ENCODE data around the gene KREMEN1.

- TF ChIP-seq, protein P1, sequence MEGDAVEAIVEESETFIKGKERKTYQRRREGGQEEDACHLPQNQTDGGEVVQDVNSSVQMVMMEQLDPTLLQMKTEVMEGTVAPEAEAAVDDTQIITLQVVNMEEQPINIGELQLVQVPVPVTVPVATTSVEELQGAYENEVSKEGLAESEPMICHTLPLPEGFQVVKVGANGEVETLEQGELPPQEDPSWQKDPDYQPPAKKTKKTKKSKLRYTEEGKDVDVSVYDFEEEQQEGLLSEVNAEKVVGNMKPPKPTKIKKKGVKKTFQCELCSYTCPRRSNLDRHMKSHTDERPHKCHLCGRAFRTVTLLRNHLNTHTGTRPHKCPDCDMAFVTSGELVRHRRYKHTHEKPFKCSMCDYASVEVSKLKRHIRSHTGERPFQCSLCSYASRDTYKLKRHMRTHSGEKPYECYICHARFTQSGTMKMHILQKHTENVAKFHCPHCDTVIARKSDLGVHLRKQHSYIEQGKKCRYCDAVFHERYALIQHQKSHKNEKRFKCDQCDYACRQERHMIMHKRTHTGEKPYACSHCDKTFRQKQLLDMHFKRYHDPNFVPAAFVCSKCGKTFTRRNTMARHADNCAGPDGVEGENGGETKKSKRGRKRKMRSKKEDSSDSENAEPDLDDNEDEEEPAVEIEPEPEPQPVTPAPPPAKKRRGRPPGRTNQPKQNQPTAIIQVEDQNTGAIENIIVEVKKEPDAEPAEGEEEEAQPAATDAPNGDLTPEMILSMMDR (IDR thresholded peaks at IDR 0.05), result no peak
- TF ChIP-seq EZH2 (IDR thresholded peaks at IDR 0.05; ENCODE audit: borderline replicate concordance, insufficient read depth, low read depth, low read length, poor library complexity, severe bottlenecking), result no peak
Measured at GRCh38 chr22:29143941-29144785, 71.3 kb downstream of the KREMEN1 start.
